A549 (cell line): ENCODE measurements around the gene TPM2.
A peak's percentile ranks its signal among the peaks of the same experiment; 100 is the strongest.

Experiments used
- CHD2 ChIP-seq: fragments of 150-350 bp; IDR thresholded peaks from 2 replicates; pipeline ENCODE4 v1.6.1; 2014; ENCODE audit warnings: low read length; ENCODE audit not compliant: partially characterized antibody
- CTCF ChIP-seq: fragments of >200 bp; sonication (Bioruptor Twin); formaldehyde crosslinking; IDR thresholded peaks from 3 replicates; pipeline ENCODE4 v1.5.1; 2016
- ESRRA ChIP-seq: fragments of 150-350 bp; IDR thresholded peaks from 2 replicates; pipeline ENCODE4 v1.6.1; 2014; ENCODE audit warnings: mild to moderate bottlenecking, low read length, borderline replicate concordance
- KDM1A ChIP-seq: fragments of 200-600 bp; sonication (generic); IDR thresholded peaks from 2 replicates; pipeline ENCODE4 v1.6.1; 2016; ENCODE audit warnings: low read depth, mild to moderate bottlenecking
- MYC ChIP-seq: IDR thresholded peaks from 2 replicates; pipeline ENCODE4 v1.6.1; 2012; ENCODE audit warnings: mild to moderate bottlenecking, inconsistent platforms, low read length, improper control_type of control experiment, borderline replicate concordance
- NPAS2 ChIP-seq: fragments of 250-450 bp; sonication (Bioruptor Pico); IDR thresholded peaks from 2 replicates; pipeline ENCODE4 v1.8.0; 2022; ENCODE audit warnings: mild to moderate bottlenecking, moderate library complexity, borderline replicate concordance
- PHF8 ChIP-seq: fragments of 200-600 bp; sonication (generic); IDR thresholded peaks from 2 replicates; pipeline ENCODE4 v1.6.1; 2016; ENCODE audit warnings: low read depth, mild to moderate bottlenecking, antibody characterized with exemption, moderate library complexity, borderline replicate concordance
- POLR2A ChIP-seq: IDR thresholded peaks from 2 replicates; pipeline ENCODE4 v1.6.1; 2012; ENCODE audit warnings: mild to moderate bottlenecking, low read length
- RCOR1 ChIP-seq: fragments of 150-350 bp; IDR thresholded peaks from 2 replicates; pipeline ENCODE4 v1.6.1; 2014; ENCODE audit warnings: antibody characterized with exemption, low read length, low read depth
- REST ChIP-seq: fragments of 200-600 bp; sonication (generic); IDR thresholded peaks from 2 replicates; pipeline ENCODE4 v1.6.1; 2016; ENCODE audit warnings: antibody characterized with exemption, mild to moderate bottlenecking, moderate library complexity
- SMC3 ChIP-seq: fragments of >200 bp; sonication (Bioruptor Twin); formaldehyde crosslinking; IDR thresholded peaks from 3 replicates; pipeline ENCODE4 v1.6.1; 2018; ENCODE audit warnings: inconsistent platforms
- TF ChIP-seq, protein P1 (sequence below): fragments of 450-650 bp; IDR thresholded peaks from 2 replicates; pipeline ENCODE4 v1.6.1; 2014; ENCODE audit warnings: antibody characterized with exemption

DNA sequence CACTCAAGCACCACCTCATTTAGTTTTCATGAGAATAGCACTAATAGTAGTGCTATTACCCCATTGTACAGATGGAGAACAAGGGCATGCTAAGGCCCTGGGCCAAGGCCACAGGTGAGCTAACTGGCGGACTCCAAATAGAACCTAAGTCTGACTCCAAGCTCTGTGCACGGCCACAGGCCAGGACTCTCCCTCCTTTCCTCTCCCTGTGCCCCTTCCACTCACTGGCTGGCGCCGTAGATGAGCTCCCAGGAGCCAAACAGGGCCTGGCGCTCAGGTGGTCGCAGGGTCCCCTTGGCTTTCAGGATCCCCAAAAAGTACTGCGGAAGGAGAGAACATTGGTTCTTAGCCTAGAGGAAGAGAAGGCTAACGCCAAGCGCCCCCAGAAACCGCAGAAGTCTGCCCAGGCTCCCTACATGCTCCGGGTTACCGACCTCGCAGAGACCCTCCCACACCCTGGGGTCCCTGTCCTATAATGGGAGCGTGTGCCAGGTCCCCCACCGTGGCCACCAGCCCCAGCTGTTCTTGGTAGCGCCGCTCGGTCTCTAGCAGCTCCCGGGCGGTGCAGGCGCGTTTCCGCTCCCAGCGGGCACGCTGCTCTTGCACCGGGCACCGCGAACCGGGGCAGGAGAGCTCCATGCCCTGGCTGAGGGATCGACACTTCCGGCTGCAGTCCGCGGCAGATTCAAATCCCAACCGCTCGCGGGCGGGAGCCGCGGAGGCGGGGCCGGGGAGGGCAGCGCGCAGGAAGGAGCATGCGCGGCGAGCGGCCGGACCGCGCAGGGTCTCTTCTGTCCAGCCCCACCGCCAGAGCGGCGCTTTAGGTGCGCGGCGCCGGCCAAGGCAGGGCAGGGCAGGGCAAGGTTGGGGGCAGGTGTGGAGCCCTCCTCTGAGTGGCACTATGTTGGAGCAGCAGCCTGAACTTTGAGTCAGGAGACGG, 24.9 kb downstream of the TPM2 start, which contains the start of gene ARHGEF39:
- TF ChIP-seq ESRRA = no peak
- TF ChIP-seq CHD2 = no peak
- TF ChIP-seq MYC = peak; percentile 34; the same call in 1 of the 2 replicates
- TF ChIP-seq CTCF = peak; percentile 47
- no peak for TF ChIP-seq REST
- TF ChIP-seq KDM1A = no peak
- no peak for TF ChIP-seq NPAS2 (CRISPR knock-in tag)
- TF ChIP-seq POLR2A = peak; percentile 65
- peak; percentile 46; the same call in 2 of the 3 replicates for TF ChIP-seq SMC3
- no peak for TF ChIP-seq RCOR1
- no peak for TF ChIP-seq PHF8
- TF ChIP-seq, protein P1, sequence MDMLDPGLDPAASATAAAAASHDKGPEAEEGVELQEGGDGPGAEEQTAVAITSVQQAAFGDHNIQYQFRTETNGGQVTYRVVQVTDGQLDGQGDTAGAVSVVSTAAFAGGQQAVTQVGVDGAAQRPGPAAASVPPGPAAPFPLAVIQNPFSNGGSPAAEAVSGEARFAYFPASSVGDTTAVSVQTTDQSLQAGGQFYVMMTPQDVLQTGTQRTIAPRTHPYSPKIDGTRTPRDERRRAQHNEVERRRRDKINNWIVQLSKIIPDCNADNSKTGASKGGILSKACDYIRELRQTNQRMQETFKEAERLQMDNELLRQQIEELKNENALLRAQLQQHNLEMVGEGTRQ = no peak
